GM19328 (cell line): ENCODE measurements around the gene SYNE4.
"Not testable (repeated sequence)": the region's sequence is repeated elsewhere in the genome, so short reads cannot be mapped to it uniquely, and the experiment has no call there.

ENCODE experiments used
- ATAC-seq: cut with Tn5 transposase; IDR thresholded peaks from one replicate; pipeline ENCODE4 v1.9.1; 2021; ENCODE audit warnings: mild to moderate bottlenecking, moderate library complexity; ENCODE audit not compliant: unreplicated experiment

SYNE4 gene

GRCh38 chr19:35990771-35991730 lies 17.6 kb downstream of the SYNE4 start:
- no peak for ATAC-seq

DNA sequence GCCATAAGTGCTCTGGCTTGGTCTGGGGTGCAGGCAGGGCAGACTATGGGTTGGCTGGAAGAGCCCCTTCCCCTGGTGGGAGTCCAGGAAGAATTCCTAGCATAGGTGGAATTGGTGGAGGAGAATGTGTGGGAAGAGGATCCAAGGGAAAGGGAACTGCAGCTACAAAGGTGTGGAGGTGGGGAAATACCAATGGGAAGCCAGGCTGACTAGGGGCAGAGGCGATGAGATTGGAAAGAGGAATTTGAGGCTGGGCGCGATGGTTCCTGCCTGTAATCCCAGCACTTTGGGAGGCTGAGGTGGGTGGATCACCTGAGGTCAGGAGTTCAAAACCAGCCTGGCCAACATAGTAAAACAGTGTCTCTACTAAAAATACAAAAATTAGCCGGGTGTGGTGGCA lies 18.5 kb downstream of the SYNE4 start:
- no peak for ATAC-seq

- no peak for ATAC-seq
Observed at GRCh38 chr19:35988824-35989223, 19.8 kb downstream of the SYNE4 start.

DNA sequence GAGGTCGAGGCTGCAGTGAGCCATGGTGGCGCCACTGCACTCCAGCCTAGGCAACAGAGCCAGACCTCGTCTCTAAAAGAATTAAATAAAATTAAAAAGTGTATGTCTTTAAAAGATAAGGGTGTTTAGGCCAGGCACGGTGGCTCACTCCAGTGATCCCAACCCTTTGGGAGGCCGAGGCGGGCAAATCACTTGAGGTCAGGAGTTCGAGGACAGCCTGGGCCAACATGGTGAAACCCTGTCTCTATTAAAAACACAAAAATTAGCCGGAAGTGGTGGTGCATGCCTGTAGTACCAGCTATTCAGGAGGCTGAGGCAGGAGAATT lies 21.1 kb downstream of the SYNE4 start:
- no peak for ATAC-seq

DNA sequence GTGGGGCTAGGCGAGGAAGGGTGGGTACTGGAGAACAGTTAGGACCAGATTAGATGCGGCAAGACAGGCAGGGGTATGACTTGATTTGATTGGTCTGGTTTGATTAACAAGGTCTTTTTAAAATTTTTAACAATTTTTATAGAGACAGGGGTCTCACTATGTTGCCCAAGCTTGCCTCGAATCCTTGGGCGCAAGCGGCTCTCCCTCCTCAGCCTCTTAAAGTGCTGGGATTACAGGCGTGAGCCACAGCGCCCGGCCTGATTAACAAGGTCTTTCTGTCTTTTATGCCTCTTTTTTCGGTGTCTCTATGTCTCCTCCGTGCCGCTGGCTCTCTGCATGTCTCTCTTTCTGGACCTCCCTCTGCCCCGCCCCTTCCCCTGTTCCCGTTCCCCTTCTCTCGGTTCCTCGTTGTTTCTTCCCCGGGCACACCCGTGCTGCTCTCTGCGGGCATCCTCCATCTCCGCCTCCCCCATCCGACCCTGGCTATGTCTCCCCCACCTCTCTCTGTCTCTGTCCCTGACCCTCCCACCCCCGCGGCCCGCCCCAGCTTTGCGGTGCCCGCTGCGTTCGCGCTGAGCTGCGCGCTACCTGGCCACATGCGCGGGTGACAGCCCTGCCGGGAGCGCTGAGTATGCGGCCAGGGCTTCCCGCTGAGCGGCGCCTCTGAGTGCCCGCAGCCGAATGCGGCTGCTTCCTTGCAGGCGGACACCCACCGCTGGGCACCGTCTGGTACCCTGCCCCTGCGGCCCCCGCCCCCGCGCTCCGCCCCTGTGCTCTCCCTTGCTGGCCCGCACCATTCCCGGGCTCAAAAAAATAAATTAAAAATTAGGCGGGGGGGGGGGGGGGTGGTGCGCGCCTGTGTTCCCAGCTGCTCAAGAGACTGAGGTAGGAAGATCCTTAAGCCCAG lies 21.7 kb downstream of the SYNE4 start:
- ATAC-seq, result no peak

DNA sequence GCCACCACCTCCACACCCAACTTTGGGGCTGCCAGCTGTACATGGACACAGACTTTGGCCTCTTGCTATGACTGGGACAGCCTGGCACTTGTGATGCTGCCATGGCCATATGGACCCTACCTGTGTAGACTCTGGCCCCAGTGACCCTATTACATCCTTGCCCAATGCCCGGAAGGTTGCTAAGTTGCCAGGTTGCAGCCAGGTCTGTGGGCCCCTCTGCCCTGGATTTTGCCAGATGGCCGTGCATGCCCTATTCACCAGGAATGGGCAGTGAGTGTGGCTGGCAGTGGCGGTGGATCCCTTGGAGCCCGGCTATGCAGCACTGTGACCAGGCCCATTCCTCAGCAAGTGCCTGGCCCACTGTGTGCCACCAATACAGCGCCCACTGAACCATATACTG lies 22.5 kb downstream of the SYNE4 start:
- no peak for ATAC-seq

GRCh38 chr19:35983177-35983576 lies 25.4 kb downstream of the SYNE4 start:
- ATAC-seq, result no peak

DNA sequence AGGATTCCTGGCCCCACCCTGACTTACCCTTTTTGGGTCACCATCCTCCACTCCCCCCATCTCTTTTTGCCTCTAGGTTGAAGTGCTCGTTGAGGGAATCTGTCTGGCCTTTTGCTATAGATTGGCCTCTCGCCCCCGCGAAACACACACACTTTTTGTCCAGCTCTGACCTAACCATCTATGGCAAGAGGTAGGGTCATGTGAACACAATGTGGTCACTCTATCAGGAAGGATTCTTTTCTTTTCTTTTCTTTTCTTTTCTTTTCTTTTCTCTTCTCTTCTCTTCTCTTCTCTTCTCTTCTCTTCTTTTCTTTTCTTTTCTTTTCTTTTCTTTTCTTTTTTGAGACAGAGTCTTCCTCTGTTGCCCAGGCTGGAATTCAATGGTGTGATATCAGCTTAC lies 27.6 kb downstream of the SYNE4 start:
- not testable (repeated sequence) for ATAC-seq

DNA sequence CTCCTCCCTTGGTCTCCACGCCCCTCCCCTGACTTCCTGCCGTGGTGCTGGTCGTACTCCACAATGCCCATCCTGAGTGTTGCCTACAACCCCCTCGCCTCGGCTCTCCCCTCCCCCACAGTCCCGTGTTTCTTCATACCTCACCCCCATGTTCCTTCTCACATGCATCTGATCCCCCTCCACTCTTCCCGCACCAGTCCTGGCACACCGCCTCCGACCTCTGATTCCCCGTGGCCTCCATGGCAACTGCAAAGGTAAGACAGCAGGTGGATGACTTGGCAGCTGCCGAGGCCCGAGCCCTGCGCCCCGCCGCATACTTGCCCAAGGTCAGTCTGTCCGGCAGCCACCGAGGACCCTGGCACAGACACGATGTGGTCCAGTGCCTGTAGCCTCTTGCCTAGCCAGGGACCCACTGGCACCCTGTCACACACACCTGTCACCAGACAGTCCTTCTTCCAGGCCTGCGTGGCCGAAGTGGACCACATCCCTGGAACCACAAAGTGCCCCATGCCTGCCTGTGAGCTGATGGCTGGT lies 29.7 kb downstream of the SYNE4 start:
- ATAC-seq, result no peak

DNA sequence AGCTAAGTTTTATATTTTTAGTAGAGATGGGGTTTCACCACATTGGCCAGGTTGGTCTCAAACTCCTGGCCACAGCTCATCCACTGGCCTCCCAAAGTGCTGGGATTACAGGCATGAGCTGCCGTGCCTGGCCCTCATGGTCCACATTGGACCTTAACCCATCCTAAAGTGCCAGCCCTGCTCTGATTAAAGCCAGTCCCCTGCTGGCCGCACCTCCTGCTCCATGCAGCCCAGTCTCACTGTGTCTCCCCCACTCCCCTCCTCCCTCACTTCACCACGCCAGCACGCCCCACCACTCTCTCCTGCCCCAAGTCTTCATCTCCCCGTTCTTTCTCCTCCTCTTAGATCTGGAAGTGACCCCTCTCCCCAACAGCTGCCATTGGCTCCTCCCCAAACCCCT lies 30.3 kb downstream of the SYNE4 start:
- ATAC-seq, result no peak

GRCh38 chr19:35977446-35978222 lies 31.0 kb downstream of the SYNE4 start:
- no peak for ATAC-seq

DNA sequence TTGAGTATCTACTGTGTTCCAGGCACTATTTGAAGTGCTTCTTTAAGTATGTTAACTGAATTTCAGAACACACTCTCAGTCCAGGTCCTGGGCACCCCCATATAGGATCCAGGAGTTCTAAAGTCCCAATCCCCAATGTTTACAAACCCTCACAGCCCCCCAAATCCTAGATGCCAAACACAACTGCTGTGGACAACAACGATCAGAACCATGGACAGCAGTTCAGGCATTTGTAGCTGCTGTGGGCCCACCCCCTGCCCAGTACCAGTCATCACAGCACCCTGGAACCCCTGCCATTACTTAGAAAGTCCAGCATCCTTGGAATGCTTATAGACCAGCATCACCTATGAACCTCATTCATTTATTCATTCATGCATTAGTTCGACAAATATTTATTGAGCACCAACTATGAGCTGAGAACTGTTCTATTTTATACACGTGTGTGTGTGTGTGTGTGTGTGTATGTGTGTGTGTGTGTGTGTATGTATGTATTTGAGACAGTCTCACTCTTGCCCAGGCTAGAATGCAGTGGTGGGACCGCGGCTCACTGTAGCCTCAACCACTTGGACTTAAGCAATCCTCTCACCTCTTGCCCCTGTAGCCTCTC lies 32.9 kb downstream of the SYNE4 start:
- ATAC-seq, result no peak

DNA sequence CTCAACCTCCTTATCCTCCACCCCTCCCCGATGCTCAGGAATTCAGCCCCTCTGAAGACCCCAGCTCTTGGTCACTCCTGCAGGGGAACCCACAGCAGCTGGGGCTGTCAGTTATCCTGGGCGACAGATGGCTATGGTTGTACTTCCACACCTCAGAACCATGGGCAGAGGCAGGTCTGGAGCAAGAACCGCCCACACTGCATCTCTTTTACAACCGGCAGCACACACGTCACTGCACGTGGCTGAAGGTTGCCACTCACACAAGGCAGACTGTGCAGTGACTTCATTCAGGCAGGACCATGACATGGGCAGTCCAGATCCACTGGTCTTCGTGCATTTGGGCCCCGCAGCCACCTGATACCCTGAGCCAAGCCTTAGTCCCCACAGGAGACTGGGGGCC lies 35.1 kb downstream of the SYNE4 start:
- ATAC-seq, result no peak

- ATAC-seq, result no peak
Observed at GRCh38 chr19:35966771-35967170, 41.8 kb downstream of the SYNE4 start.

GRCh38 chr19:35963514-35963913 lies 45.1 kb downstream of the SYNE4 start:
- ATAC-seq, result no peak

DNA sequence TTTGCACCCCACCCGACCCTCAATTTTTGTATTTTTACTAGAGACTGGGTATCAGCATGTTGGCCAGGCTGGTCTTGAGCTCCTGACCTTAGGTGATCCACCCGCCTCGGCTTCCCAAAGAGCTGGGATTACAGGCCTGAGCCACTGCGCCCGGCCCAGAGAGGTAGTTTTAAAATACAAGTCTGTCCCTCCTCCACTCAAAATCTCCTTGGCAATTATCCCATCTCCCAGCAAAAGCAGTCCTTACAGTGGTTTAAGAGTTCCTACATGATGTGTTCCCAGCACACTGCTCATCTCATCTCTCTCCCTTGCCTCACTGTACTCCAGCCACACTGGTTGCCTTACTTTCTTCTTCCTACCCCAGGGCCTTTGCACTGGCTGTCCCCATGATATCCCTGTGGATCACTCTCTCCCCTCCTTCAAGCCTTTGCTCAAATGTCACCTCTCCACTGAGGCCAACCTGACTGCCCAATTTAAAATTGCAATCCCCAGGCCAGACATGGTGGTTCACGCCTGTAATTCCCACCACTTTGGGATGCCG lies 48.1 kb downstream of the SYNE4 start:
- no peak for ATAC-seq

DNA sequence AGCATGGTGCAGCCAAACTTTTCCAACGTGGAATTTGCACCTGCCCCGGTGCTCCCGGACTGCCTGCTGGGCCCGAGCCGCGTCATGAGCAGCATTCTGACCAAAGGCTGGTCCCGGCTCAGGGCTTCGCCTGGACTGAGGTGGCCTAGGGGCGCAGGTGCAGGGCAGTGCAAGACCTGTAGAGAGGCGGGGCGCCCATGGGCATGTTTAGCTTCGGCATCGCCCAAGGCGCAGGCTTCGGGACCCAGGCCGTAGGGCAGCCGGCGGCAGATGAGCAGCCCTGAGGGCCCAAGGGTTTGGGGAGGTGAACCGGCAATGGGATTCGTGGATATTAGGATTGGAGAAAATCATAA lies 48.7 kb downstream of the SYNE4 start:
- no peak for ATAC-seq

GRCh38 chr19:35959040-35959967 lies 49.3 kb downstream of the SYNE4 start:
- no peak for ATAC-seq

GRCh38 chr19:35958660-35959039 lies 50.0 kb downstream of the SYNE4 start:
- no peak for ATAC-seq
